HG02884 (cell line): ENCODE results near the gene SPATA21.
"Not testable (repeated sequence)": the region's sequence is repeated elsewhere in the genome, so short reads cannot be mapped to it uniquely, and the experiment has no call there.

ENCODE experiments used
- ATAC-seq: cut with Tn5 transposase; IDR thresholded peaks from one replicate; pipeline ENCODE4 v1.9.1; 2021; ENCODE audit warnings: mild to moderate bottlenecking, moderate library complexity; ENCODE audit not compliant: unreplicated experiment

The SPATA21 gene

DNA sequence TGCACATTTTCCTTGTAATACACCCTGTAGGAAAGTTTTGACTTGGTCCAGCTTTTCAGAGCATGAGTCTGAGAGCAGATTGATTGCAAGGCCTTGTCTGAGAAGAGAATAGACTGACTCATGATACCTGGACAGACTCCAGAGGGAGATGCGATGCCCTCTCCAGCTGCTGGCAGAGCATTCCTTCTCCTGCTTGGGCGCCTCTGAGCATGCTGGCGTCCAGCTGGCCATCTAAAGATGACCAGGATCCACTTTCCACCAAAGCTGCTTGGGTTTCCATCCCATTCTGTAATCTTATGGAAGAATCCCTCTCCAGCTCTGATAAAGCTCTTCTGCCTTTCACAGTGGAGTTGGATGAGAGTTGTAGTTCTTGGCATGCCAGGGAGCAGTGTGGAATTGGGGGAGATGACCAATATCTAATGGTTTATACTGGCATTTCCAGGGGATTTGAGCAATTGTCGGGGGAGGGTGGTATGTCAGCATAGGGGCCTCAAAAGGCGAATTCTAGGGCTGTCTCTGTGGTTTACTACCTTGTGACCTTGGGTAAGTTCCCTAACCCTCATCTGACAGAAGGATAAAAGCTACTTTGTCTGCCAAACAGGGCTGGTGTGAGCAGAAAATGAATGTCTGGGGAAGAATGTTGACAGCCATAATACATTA is 50.6 kb downstream of the SPATA21 start:
- ATAC-seq, result no peak

DNA sequence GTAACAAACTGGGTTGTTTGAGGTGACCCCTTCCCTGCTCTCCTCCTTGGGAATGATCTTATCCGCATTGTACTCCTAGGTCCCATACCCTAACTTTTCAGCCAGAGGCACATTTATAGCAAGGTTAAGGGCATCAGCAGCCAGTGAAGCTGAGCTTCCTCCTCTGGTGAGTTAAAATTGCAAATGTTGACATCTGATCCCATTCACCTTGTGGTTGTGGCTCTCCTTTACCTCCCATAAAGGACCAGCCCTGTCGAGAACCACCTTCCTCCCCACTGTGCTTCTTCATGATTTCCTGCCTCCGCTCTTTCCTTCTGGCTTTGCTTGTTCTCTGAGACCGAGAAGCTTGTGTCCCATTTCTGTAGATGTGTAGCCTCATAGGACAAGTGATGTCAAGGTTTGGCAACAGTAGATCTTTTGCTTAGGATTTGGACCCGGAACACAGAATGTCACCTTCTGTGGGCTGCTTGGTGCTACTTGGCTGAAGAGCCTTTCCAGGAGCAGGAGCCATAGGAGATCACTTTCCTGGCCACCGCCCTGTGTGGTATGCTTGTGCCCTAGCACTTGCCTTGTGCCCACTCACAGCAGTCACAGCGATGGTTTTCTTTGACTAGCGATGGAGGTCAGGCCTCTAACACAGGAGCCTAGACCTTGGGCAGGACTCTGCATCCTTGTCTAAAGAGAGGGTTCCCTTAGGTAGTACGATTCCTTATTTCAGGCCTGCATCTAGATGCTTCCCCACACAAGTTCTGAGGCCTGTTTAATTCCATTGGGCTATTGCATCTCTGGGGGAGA is 51.4 kb downstream of the SPATA21 start:
- no peak for ATAC-seq

DNA sequence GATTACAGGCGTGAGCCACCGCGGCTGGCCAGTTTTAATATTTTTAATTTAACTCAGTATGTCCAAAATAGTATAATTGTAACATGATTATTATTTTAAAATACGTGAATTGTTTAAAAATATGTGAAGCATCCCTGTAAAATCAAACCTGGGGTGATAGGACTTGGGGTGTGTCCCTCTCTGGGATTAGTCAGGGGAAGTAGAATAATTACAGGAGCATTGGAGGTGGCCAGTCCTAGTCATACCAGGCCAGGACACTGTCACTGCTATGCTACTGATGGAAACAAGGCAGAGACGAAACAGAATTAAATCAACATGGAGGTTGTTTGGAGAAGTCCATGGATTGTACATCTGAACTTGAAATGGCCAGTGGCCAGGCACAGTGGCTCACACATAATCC is 53.3 kb downstream of the SPATA21 start:
- no peak for ATAC-seq

DNA sequence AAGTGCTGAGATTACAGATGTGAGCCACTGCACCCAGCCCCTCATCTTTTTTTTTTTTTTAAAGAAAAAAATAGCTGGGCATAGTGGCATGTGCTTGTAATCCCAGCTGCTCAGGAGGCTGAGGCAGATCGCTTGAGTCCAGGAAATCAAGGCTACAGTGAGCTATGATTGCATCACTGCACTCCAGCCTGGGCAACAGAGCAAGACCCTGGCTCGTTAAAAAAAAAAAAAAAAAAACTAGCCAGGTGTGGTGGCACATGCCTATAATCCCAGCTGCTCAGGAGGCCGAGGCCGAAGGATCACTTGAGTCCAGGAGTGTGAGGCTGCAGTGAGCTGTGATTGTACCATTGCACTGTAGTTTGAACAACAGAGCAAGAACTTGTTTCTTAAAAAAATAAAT is 56.4 kb downstream of the SPATA21 start:
- ATAC-seq, result no peak

DNA sequence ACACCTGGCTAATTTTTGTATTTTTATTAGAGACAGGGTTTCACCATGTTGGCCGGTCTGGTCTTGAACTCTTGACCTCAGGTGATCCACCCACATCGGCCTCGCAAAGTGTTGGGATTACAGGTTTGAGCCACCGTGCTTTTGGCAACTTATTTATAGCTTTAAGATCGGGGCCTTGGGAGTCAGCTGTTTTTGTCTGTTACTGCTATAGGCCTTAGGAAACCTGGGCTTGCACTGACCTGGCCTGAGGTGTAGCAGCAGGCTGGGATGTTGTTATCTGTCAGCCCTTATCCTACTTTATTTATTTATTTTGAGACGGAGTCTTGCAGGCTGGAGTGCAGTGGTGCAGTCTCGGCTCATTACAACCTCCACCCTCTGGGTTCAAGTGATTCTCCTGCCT is 58.8 kb downstream of the SPATA21 start:
- no peak for ATAC-seq

DNA sequence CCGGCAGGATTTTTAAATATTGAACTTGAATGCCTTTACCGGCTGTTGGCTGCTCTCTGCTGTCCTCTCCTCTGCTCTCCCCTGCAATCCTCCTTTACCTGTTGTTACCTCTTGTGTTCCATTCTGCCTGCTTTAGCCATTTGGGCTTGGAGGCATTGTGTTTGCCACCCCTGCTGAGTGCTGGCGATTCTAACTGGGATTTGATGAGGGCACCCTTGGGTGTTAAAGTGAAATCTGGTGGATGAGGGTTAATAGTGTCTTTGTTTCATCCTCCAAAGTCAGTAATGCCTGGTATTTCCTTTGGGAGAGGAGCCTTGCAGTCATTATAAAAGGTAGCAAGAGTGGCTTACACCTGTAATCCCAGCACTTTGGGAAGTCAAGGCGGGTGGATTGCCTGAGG is 60.3 kb downstream of the SPATA21 start:
- ATAC-seq, result no peak

DNA sequence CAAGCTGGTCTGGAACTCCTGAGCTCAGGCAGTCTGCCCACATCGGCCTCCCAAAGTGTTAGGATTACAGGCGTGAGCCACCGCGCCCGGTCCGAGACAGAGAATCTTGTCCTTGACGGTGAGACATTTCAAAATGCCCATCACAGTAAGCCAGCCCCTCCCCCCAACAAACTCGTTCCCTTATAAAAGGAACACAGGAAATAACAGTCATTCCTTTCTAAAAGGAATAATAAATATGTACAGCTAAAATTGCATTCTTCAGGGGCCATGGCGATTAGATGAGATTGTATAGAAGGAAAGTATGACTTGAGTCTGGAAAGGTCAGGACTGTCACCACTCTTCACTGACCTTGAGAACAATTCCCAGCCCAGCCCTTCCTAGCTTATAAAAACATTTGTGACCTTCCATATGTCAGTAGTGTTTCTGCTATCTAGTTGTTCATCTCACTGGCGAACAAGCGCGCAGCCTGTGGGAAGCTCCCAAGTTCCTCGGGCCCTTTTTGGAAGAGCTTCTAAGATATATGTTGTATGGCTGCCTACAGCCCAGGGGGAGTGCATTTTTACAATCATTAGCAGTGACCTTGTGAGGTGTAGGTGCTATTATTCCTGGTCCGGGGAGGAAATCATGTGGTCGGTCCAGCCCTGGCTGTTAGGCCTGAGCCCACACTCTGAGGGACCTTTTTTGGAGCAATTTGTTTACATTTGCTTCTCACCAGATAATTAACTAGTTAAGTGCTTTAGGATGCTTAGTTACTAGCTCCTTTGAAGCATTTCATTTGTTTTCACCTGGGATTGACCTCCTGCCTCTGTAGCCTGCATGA is 61.5 kb downstream of the SPATA21 start:
- no peak for ATAC-seq

DNA sequence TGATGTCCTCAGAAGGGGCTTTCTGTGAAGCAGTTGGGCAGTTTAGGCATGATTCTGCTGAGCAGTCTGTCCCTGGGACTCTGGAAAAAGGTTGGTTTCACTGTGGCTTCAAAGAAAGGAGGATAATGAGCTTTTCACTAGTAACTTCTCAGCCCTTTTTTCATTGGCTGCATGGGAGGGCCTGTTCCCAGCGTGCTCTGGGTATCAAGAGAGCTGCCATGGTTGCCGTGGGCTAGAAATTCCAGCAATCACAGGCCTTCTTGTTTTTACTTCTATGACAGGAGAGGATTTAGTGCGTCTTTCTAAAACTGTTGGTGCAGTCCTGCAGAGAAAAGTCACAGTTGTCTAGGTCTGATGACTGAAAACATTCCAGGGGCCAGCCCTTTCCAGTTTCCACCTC is 63.0 kb downstream of the SPATA21 start:
- ATAC-seq, result no peak

DNA sequence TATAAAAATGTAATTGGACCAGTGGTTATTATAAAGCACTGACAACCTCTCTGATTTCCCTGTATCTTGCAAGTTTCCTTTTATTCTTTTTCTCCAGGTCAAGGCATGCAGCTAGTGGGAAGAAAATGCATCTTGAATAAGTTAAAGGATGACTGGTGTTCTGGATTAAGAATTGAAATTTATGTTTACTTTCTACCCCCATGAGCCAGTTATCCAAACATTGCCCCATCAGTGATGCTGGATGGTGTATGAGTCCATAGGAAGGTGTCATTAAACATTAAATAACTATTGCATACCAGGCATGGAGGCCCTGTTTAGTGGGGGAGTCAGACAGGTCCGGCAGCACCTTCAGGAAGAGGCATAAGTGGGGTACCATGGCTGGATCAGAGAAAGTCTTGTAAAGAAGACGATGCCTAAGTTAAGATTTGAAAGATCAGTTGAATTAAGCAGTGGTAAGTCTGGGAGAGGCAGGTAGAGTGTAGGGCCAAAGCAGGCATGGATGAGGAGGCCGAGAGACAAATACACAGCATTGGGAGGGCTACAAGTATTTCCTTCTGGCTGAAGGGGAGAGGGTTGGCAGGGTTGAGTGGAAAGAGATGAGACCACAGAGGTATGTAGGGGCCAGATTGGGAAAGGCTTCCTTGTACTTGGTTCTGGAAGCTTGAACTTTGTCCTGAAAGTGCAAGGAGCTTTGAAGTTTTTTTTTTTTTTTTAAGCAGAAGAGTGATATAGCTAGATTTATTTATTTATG is 64.5 kb downstream of the SPATA21 start:
- ATAC-seq, result no peak

DNA sequence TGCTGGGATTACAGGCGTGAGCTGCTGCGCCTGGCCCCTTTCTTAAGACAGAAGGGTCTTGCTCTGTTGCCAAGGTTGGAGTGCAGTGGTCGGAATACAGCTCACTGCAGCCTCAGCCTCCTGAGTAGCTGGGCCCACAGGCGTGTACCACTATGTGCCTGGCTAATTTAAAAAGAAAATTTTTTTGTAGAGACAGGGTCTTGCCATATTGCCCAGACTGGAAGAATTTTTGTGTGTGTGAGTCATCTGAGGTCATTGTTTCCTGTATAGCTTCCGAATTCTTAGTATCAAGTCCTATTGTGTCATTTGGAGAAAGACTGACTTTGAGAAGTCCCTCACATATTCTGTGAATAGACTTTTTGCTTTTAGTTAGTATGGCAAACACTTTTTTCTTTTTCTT is 65.5 kb downstream of the SPATA21 start:
- no peak for ATAC-seq

DNA sequence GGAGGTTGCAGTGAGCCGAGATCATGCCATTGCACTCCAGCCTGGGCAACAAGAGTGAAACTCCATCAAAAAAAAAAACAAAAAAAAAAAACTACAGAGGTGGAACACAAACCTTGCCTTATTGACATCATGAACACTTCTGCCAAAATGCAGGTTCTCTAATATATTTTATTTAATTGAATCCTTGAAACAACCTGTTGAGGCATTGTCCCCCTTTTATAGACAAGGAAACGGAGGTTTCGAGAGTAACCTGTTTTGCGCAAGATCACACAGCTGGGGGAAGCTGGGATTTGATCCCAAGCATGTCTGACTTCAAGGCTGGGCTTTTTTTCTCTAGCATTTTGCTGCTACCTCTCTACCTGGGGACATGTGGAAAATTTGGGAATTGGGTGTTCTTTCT is 67.4 kb downstream of the SPATA21 start:
- ATAC-seq, result no peak

DNA sequence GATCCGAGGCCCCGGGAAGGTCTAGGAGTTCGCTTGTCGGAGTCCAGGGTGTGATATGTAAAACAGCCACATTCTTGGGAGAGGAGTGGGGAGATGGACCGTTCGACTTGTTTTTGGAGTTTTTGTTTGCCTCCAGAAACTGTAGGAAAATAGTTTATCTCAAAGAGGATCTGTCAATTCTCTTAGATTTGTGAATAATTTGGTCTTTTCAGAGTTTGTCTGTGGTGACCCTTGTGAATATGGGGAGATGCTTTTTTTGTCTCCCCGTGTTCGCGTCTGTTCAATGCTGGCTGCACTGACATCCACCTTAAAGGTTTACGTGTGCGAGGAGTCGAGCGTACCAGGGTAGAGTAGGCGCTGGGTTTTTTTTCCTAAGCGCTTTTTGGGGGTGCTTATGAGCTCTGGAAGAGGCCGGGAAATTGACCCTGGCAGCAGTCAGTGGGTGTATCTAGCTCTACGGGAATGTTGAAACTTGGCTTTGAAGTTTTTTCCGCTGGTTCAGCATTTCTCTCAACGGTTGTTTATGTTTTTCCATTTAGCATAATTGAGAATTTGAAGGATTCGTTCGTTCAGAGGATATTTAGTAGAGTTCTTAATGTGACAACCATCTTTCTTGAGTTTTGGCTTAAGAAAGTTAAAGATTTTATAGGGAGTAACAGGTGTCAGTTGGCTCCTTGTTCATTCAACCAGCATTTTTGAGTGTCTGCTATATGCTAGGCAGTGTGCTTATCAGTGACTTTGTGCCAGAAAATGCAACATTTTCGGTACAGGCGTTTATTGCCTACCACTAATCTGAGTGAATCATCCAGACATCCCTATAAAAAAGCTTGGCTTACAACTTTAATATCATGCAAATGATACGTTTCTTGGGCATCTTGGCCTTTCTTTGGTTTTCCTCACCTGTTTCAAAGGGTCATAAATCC is 69.0 kb downstream of the SPATA21 start:
- ATAC-seq, result no peak

DNA sequence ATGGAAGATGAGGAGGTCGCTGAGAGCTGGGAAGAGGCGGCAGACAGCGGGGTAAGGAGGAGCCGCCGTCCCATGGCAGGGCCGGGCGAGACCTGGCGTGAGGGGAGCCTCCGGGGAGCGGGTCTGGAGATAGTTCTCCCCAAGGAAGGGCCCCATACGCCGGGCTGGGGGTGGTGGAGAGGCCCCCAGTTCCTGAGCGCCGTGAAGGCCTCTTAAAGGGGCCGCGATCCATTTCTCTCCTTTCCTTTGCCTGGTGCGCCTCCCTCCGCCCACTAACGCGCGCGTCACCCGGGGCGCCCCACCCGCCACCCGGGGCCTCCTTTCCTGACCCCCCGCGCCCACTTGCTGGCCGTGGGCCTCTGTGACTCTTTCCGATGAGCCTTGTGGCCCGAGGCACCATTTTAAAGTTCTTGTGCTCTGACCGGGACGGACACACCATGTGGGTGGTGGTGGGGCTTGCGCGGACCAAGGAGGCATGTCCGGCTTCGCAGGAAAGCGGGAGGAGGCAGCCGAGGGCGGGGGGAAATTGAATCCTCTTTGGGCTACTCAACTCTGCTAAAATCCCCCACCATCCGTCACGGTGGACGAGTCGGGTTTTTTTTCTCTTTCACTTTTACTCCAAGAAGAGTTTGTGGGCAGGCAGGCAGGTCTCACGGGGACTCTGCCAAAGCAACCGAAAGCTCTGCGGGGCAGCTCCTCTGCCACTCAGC is 69.8 kb downstream of the SPATA21 start:
- ATAC-seq, result peak; percentile 51

DNA sequence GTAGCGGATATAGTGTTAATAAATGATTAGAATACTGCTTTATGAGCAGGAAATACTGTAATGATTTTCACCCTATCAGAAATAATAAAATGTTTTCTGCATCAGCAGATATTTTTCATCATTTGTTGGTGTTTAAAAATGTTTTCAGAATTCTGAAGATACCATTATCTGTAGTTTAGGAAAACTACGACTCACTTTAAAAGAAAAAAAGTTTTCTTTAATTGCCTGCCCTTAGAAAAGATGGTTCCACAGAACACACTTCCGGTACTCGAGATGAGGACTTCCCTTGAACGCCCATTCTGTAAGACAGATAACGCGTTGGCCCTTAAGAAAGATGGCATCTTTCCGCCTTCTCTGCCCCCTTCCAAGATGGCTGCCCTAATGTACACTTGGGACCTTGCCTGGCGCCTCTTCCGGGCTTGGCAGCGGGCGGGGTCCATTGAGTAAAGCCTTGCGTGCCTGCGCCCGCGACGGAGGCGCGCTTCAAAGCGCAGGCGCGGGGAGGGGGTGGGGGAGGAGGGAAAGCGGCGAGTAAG is 70.4 kb downstream of the SPATA21 start, which contains the start of gene SZRD1:
Gene SZRD1 (plus strand): TSS at position 521 of the 536 bp plus-strand sequence. CDS start 16 bp downstream, outside the sequence.
- peak; percentile 72 for ATAC-seq

DNA sequence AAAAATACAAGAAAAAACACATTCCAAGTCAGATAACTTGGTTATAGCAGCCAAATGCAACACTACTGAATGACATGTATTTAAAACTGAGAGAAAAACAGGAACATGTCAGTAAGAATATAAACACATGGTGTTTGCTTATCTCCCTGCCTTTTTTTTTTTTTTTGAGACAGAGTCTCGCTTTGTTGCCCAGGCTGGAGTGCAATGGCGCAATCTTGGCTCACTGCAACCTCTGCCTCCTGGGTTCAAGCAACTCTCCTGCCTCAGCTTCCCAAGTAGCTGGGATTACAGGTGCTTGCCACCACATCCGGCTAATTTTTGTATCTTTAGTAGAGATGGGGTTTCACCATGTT is 72.1 kb downstream of the SPATA21 start:
- not testable (repeated sequence) for ATAC-seq

DNA sequence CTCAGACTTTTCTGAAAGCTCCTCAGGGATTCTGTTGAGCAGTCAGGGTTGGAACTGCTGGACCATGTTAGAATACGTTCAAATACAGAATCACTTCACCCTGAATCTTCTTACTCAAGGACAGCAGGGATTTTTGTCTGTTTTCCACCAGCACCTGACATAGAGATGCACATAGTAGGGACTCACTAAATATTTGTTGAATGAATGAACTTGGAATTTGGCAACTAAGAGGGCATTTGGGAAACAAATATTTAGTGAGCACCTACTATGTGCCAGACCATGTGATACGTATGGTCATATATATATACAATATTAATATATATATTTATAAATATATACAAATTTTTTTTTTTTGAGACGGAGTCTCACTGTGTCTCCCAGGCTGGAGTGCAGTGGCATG is 80.4 kb downstream of the SPATA21 start:
- no peak for ATAC-seq

DNA sequence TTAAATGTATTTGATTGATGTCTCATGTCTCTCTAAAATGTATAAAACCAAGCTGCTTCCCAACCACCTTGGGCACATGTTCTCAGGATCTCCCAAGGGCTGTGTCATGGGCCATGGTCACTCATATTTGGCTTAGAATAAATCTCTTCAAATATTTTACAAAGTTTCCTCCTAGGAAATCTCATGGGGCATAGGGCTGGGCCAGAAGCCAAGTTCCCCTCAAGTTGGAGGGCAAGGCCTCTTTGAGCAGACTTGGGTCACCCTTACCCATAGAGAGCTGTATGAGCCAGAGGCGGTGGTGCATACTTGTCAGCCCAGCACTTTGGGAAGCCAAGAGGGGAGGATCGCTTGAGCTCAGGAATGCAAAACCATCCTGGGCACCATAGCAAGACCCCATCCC is 82.6 kb downstream of the SPATA21 start:
- no peak for ATAC-seq

DNA sequence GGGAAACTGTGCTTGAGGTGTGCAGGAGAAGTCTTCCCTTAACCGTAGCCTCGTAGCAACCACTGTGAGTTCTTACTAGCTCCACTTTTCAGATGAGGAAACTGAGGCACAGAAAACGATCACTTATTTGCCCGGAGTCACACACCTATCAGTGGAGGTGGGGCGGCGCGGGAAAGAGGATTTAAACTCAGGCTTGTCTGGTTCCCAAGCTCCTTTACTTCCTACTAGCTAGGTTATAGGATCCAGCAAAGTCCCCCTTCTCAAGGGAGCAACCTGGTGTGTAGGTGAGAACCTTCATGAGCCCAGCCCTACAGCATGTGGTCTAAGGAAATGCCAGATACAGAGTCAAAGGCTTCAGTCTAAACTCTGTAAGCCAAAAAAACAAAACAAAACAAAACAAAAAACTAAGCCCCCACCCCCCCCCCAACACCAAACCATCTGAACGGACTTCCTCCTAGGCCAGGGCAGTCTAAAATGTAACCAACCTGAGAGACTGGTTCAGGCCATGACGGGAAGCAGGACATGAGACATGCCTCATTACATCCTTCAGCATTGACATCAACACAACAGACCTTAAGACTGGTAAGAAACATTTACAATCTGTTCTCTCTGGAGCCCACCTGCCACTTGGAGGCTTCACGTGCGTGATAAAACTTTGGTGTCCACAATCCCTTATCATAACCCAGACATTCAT is 84.2 kb downstream of the SPATA21 start:
- no peak for ATAC-seq
